ENCODE measurements around the gene LMBRD1.

DNA sequence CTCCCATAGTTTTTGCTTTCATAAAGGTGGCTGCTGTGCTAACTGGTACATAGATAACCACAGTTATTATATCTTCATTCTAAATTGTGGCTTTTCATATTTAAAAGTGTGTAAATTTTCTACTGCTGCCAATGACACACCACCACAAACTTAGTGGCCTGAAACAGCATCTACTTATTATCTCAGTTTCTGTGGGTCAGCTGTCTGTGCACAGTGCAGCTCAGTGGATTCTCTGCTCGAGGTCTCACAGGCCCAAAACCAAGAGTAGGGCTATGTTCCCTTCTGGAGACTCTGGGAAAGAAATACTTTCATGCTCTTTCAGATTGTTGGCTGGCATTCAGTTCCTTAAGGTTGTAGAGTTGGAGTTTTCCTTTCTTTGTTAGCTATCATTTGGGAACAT, 90.1 kb downstream of the LMBRD1 start:
- TF ChIP-seq, protein P1, sequence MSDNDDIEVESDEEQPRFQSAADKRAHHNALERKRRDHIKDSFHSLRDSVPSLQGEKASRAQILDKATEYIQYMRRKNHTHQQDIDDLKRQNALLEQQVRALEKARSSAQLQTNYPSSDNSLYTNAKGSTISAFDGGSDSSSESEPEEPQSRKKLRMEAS (IDR thresholded peaks at IDR 0.05), result no peak
- no peak for TF ChIP-seq KDM1A (IDR thresholded peaks at IDR 0.05; ENCODE audit: borderline replicate concordance, low read length)
- no peak for TF ChIP-seq POLR2A (IDR thresholded peaks at IDR 0.05; ENCODE audit: control extremely low read depth in 1 of 2, low read depth in 2 of 2, low read length in 2 of 2)
- no peak for TF ChIP-seq CTCF (IDR thresholded peaks at IDR 0.05; ENCODE audit: control extremely low read depth in 1 of 3, insufficient read depth in 1 of 3, low read depth in 1 of 3, low read length in 3 of 3)
- TF ChIP-seq POLR2AphosphoS5 (IDR thresholded peaks at IDR 0.05; ENCODE audit: low read depth, low read length), result no peak
- TF ChIP-seq EZH2 (IDR thresholded peaks at IDR 0.05; ENCODE audit: low read depth, low read length, severe bottlenecking), result no peak
- no peak for TF ChIP-seq RFX5 (IDR thresholded peaks at IDR 0.05; ENCODE audit: borderline replicate concordance, low read depth, low read length)
